ENCODE results near the gene MYL5. TPM values are rescaled to one million over a fixed set of nuclear protein-coding genes. Genes with fewer than 3 reads are reported as not detected.

The MYL5 gene, protein sequence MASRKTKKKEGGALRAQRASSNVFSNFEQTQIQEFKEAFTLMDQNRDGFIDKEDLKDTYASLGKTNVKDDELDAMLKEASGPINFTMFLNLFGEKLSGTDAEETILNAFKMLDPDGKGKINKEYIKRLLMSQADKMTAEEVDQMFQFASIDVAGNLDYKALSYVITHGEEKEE
- total RNA-seq (2014; rRNA removed; shearing (Covaris generic)) (14.9 and 21.9 TPM in 2 replicates), polyA plus RNA-seq (2016; fragmentation: Nextera tagmentation; extraction: Ambion mirVana) (24.5 and 29.3 TPM in 2 replicates)

DNA sequence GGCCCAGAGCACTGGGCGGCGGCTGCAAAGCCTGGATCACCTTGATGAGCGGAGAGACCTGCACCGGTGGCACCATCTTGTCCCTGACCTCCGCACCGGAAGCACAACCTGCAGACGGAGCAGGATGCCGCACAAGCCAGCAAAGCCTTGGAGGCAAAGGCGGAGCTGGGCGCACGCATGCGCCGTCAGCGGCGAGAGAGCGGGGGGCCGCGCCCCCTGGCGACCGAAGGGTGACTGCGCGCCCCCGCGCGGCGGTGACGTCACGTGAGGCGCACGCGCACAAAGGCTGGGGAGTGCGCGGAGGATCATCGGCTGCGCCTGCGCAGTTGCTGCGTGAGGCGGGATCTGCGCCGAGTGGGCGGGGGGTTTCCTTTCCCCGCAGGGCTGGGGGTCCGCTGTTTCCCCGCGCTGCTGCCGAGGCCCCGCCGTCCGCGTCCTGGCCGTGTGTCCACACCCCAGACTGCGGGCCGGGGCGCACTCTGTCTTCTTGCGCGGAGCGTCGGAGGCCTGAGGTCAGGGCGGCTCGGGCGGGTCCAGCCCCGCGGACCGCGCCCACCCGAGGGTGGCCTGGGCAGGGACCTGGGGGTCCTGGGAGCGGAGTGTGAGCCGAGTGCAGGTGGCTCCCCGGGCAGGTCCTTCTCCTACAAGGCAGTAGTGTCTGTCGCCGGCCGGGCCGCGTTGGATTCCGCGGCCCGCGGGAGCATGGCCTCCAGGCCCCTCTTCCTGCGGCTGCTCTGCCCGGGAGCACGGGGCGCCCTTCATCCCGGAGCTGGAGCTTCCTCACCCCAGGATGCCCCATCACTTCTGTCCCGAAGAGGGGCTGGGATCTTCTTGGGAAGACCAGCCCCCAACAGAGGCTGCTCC, at the start of gene MYL5, which contains the start of gene ATP5ME:
TSS of gene MYL5 (plus strand) at position 371 of the 864 bp plus-strand sequence. CDS start 3,485 bp downstream, outside the sequence.
TSS of gene ATP5ME (minus strand) at position 105 of the 864 bp plus-strand sequence. CDS start at position 76, 29 bp downstream.
- Histone ChIP-seq H3K9ac (peak within 1 kb of the TSS; percentile 96), H3K9me2 (ENCODE audit: insufficient read depth) (no peaks in the 10 kb centered on the region), H2AFZ (peak within 1 kb of the TSS; percentile 80), H3K4me3 (peak within 1 kb of the TSS; percentile 83), H3K9me3 (ENCODE audit: low read depth) (no peaks in the 10 kb centered on the region), H4K20me1 (ENCODE audit: insufficient read depth) (no peaks in the 10 kb centered on the region), H3K4me2 (ENCODE audit: unreplicated experiment) (peak within 1 kb of the TSS; percentile 91), H3K27me3 (replicated peaks; ENCODE audit: insufficient read depth) (no peaks in the 10 kb centered on the region), H3K79me2 (ENCODE audit: insufficient read depth) (peaks cover 27% of the 10 kb centered on the region), H3K27ac (peak within 1 kb of the TSS; percentile 77), H3K36me3 (ENCODE audit: low read depth) (peaks cover 13% of the 10 kb centered on the region; the same call in 1 of the 2 replicates), H3F3A (ENCODE audit: insufficient read depth) (no peaks in the 10 kb centered on the region), H3K4me1 (ENCODE audit: insufficient read depth) (0 out of 2 replicates have a peak, but pooled peaks cover 6% of the 10 kb centered on the region)
- in situ Hi-C loops (cut with MboI) = no loop called here
- WGBS, 2 experiments (ENCODE audit: low coverage in 1 of 2, low lambda C conversion rate in 2 of 2, missing lambda C conversion rate in 2 of 2) = 1 to 2% methylated on average over 26 to 64 of the region's 84 CpGs
- DNase-seq = peak; percentile 98
- no peak for TF ChIP-seq EZH2 (IDR thresholded peaks at IDR 0.05; ENCODE audit: insufficient read depth, poor library complexity, severe bottlenecking)
- no peak for TF ChIP-seq EZH2phosphoT487 (IDR thresholded peaks at IDR 0.05; ENCODE audit: insufficient read depth, low read depth)

DNA sequence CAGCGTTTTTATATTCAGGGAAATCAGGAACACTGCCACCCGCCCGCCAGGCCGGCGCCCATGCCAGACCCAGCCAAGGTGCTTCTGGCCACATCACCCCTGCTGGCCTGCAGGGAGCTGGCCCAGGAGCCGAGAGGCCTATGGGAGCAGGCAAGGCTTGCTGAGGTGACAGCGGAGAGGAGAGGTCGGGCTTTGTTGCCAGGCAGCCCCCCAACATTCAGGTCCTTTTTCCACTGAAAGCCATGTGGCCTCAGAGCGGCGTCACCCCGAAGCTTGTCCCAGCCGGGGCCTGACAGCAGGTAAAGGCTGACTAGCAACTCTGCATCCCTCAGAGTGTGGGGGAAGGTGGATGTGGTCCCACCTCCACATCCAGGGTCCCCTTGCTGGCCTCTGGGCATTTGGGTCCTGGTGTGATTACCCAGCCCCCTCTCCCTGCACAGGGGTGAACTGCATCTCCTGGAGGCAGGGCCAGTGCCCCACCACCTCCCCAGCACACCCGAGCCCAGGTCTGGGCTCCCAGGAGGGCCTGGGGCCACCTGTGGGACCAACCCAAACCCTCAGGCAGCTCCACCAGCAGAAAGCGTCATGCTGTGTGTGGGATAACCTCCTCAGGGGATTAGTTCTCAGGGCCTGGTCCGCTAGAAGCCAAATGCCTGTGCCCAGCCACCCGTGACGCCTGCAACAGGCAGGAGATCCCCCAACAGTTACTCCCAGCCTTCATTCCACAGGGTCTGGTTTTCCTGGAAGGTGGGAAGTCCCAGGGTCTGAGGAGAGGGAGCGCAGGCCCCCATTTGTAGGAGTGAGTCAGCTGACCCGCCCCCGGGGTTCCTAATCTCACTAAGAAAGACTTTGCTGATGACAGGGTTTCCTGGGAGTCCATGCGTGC, 49.4 kb upstream of the MYL5 start, which contains the start of gene PDE6B:
TSS of gene PDE6B (plus strand) at position 869 of the 886 bp plus-strand sequence. CDS start 54 bp downstream, outside the sequence.
- H3K9ac ChIP-seq = no peak within 1 kb of the TSS
- H3K9me3 ChIP-seq (ENCODE audit: low read depth) = no peaks in the 10 kb centered on the region
- no peak for TF ChIP-seq EZH2 (IDR thresholded peaks at IDR 0.05; ENCODE audit: insufficient read depth, poor library complexity, severe bottlenecking)
- TF ChIP-seq EZH2phosphoT487 (IDR thresholded peaks at IDR 0.05; ENCODE audit: insufficient read depth, low read depth) = no peak
- H3K4me2 ChIP-seq (ENCODE audit: unreplicated experiment) = no peak within 1 kb of the TSS
- H3K9me2 ChIP-seq (ENCODE audit: insufficient read depth) = no peaks in the 10 kb centered on the region
- DNase-seq = no peak
- H3K4me1 ChIP-seq (ENCODE audit: insufficient read depth) = no peaks in the 10 kb centered on the region
- H2AFZ ChIP-seq = no peak within 1 kb of the TSS
- 0 out of 2 replicates have a peak, but pooled peaks cover 9% of the 10 kb centered on the region for H3F3A ChIP-seq (ENCODE audit: insufficient read depth)
- WGBS, 2 experiments (ENCODE audit: low coverage in 1 of 2, low lambda C conversion rate in 2 of 2, missing lambda C conversion rate in 2 of 2) = 41 to 44% methylated on average over 21 of the region's 21 CpGs
- no peaks in the 10 kb centered on the region for H4K20me1 ChIP-seq (ENCODE audit: insufficient read depth)
- no peaks in the 10 kb centered on the region for H3K36me3 ChIP-seq (ENCODE audit: low read depth)
- no peak within 1 kb of the TSS for H3K27ac ChIP-seq
- H3K79me2 ChIP-seq (ENCODE audit: insufficient read depth) = no peaks in the 10 kb centered on the region
- 0 out of 2 replicates have a peak, but pooled peaks cover 8% of the 10 kb centered on the region for H3K27me3 ChIP-seq (replicated peaks; ENCODE audit: insufficient read depth)
- H3K4me3 ChIP-seq = no peak within 1 kb of the TSS
- in situ Hi-C loops (cut with MboI) = no loop called here

DNA sequence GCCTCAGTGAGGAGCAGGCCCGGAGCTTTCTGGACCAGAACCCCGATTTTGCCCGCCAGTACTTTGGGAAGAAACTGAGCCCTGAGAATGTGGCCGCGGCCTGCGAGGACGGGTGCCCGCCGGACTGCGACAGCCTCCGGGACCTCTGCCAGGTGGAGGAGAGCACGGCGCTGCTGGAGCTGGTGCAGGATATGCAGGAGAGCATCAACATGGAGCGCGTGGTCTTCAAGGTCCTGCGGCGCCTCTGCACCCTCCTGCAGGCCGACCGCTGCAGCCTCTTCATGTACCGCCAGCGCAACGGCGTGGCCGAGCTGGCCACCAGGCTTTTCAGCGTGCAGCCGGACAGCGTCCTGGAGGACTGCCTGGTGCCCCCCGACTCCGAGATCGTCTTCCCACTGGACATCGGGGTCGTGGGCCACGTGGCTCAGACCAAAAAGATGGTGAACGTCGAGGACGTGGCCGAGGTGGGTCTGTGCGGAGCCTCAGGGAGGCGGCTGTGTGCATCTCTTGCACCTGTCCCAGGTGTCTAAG, 48.6 kb upstream of the MYL5 start:
- no peak overlapping the region for H3K9ac ChIP-seq
- 0 out of 2 replicates have a peak, but pooled peaks cover 8% of the 10 kb centered on the region for H3K27me3 ChIP-seq (replicated peaks; ENCODE audit: insufficient read depth)
- H3K4me1 ChIP-seq (ENCODE audit: insufficient read depth) = no peaks in the 10 kb centered on the region
- in situ Hi-C loops (cut with MboI) = no loop called here
- no peaks in the 10 kb centered on the region for H4K20me1 ChIP-seq (ENCODE audit: insufficient read depth)
- no peaks in the 10 kb centered on the region for H3K79me2 ChIP-seq (ENCODE audit: insufficient read depth)
- no peak overlapping the region for H3K4me2 ChIP-seq (ENCODE audit: unreplicated experiment)
- no peak overlapping the region for H3K4me3 ChIP-seq
- WGBS, 2 experiments (ENCODE audit: low coverage in 1 of 2, low lambda C conversion rate in 2 of 2, missing lambda C conversion rate in 2 of 2) = 74 to 76% methylated on average over 38 to 39 of the region's 39 CpGs
- TF ChIP-seq EZH2 (IDR thresholded peaks at IDR 0.05; ENCODE audit: insufficient read depth, poor library complexity, severe bottlenecking) = no peak
- TF ChIP-seq EZH2phosphoT487 (IDR thresholded peaks at IDR 0.05; ENCODE audit: insufficient read depth, low read depth) = no peak
- 0 out of 2 replicates have a peak, but pooled peaks cover 9% of the 10 kb centered on the region for H3F3A ChIP-seq (ENCODE audit: insufficient read depth)
- H2AFZ ChIP-seq = no peak overlapping the region
- no peaks in the 10 kb centered on the region for H3K9me3 ChIP-seq (ENCODE audit: low read depth)
- no peaks in the 10 kb centered on the region for H3K36me3 ChIP-seq (ENCODE audit: low read depth)
- no peak for DNase-seq
- H3K27ac ChIP-seq = no peak overlapping the region
- H3K9me2 ChIP-seq (ENCODE audit: insufficient read depth) = no peaks in the 10 kb centered on the region
